ENCODE measurements around the gene IL1F10.

The IL1F10 gene

GRCh38 chr2:113123726-113124125 lies 56.0 kb downstream of the IL1F10 start:
- Histone ChIP-seq H3K9me3 (ENCODE audit: insufficient read depth, low read length) (no peaks in the 10 kb centered on the region), H3K4me3 (ENCODE audit: insufficient read depth, low read length, poor library complexity, severe bottlenecking) (no peak overlapping the region), H3F3A (ENCODE audit: insufficient read depth) (no peaks in the 10 kb centered on the region), H3K27me3 (ENCODE audit: low read length) (no peaks in the 10 kb centered on the region), H3K9ac (ENCODE audit: low read length) (no peak overlapping the region), H3K79me2 (ENCODE audit: insufficient read depth, low read length) (no peaks in the 10 kb centered on the region), H3K4me2 (ENCODE audit: low read depth, low read length, poor library complexity, severe bottlenecking) (no peak overlapping the region), H3K27ac (ENCODE audit: low read depth, low read length) (no peak overlapping the region), H3K36me3 (ENCODE audit: low read length) (no peaks in the 10 kb centered on the region), H3K9me2 (replicated peaks; ENCODE audit: insufficient read depth, low read length) (no peaks in the 10 kb centered on the region; the same call in 1 of the 2 replicates), H4K20me1 (ENCODE audit: low read depth, low read length) (no peaks in the 10 kb centered on the region), H2AFZ (ENCODE audit: low read depth, low read length, severe bottlenecking) (no peak overlapping the region)
- TF ChIP-seq EZH2phosphoT487 (conservative IDR thresholded peaks at IDR 0.05; ENCODE audit: low read length) (no peak), CTCF (IDR thresholded peaks at IDR 0.05; ENCODE audit: insufficient read depth, low read length, poor library complexity, severe bottlenecking) (no peak)

GRCh38 chr2:113124181-113124961 lies 56.6 kb downstream of the IL1F10 start:
- Histone ChIP-seq H3K4me2 (ENCODE audit: low read depth, low read length, poor library complexity, severe bottlenecking) (no peak overlapping the region), H3K27me3 (ENCODE audit: low read length) (no peaks in the 10 kb centered on the region), H3K27ac (ENCODE audit: low read depth, low read length) (no peak overlapping the region), H3K36me3 (ENCODE audit: low read length) (no peaks in the 10 kb centered on the region), H3F3A (ENCODE audit: insufficient read depth) (no peaks in the 10 kb centered on the region), H2AFZ (ENCODE audit: low read depth, low read length, severe bottlenecking) (no peak overlapping the region), H3K9me2 (replicated peaks; ENCODE audit: insufficient read depth, low read length) (no peaks in the 10 kb centered on the region; the same call in 1 of the 2 replicates), H3K4me3 (ENCODE audit: insufficient read depth, low read length, poor library complexity, severe bottlenecking) (no peak overlapping the region), H3K9ac (ENCODE audit: low read length) (no peak overlapping the region), H3K79me2 (ENCODE audit: insufficient read depth, low read length) (no peaks in the 10 kb centered on the region), H4K20me1 (ENCODE audit: low read depth, low read length) (no peaks in the 10 kb centered on the region), H3K9me3 (ENCODE audit: insufficient read depth, low read length) (no peaks in the 10 kb centered on the region)
- no peak for TF ChIP-seq EZH2phosphoT487 (conservative IDR thresholded peaks at IDR 0.05; ENCODE audit: low read length)
- no peak for TF ChIP-seq CTCF (IDR thresholded peaks at IDR 0.05; ENCODE audit: insufficient read depth, low read length, poor library complexity, severe bottlenecking)
